ENCODE results near the gene GPAM. TPM values are rescaled to one million over a fixed set of nuclear protein-coding genes. Genes with fewer than 3 reads are reported as not detected.

The GPAM gene
- total RNA-seq, 4 donors from 2014 or later = 2.4 to 4.4 (median 4.1) TPM

DNA sequence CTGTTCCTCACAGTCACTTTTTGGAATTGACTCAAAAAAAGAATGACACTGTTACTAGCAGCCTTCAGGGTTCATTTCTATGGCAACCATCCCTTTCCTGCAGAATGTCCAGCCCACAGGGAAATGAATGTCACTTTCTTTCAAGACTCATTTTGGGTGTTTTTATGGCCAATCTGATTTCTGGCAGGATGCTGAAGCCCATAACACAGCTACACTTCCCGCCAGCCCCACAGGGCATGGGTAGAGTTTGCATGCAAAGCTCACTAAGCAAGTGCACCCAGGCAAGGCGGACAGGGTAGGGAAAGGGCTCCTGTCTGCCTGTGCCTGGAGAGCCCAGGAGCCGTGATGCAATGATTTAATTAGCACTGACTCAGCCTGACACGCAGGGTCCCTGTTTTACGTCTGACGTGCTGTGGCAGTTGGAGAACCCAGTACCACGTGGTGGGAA lies 26.1 kb upstream of the GPAM start:
- 58 to 63% methylated on average over 6 of the region's 7 CpGs for WGBS, 2 donors

DNA sequence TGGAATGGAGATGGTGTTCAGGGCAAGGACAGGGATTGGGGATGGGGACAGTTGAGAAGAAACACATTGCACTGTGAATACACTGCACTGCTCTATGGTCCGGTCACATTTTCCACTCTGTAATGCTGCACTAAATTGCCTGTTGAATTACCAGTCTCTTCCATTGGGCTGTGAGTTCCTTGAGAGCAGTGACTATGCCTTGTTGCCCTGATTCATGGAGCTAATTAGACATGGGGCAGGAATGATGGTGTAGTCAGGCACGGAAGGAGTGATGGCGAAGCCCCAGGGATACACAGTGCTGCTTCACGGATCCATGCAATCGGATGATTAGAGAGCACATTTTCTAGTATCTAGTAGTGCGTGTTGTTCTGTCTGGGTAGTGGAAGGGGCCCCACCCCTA lies 25.4 kb upstream of the GPAM start:
- Histone ChIP-seq H3K4me1 (no peaks in the 10 kb centered on the region), H3K9me3 (no peaks in the 10 kb centered on the region), H3K36me3 (no peaks in the 10 kb centered on the region), H3K4me3 (no peak overlapping the region), H3K27ac (no peak overlapping the region), H3K27me3 (peaks cover 0 to 4% (median 0%) of the 10 kb centered on the region in 4 donors)
- no peak for DNase-seq
- 92 to 94% methylated on average over 1 to 5 of the region's 6 CpGs for WGBS, 2 donors
- intact Hi-C loops (cut with DNase I) = no loop called here
- TF ChIP-seq, protein P1, sequence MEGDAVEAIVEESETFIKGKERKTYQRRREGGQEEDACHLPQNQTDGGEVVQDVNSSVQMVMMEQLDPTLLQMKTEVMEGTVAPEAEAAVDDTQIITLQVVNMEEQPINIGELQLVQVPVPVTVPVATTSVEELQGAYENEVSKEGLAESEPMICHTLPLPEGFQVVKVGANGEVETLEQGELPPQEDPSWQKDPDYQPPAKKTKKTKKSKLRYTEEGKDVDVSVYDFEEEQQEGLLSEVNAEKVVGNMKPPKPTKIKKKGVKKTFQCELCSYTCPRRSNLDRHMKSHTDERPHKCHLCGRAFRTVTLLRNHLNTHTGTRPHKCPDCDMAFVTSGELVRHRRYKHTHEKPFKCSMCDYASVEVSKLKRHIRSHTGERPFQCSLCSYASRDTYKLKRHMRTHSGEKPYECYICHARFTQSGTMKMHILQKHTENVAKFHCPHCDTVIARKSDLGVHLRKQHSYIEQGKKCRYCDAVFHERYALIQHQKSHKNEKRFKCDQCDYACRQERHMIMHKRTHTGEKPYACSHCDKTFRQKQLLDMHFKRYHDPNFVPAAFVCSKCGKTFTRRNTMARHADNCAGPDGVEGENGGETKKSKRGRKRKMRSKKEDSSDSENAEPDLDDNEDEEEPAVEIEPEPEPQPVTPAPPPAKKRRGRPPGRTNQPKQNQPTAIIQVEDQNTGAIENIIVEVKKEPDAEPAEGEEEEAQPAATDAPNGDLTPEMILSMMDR (IDR thresholded peaks at IDR 0.05) = no peak
- TF ChIP-seq POLR2A (IDR thresholded peaks at IDR 0.05) = no peak

More for the DNA sequence above, 26.1 kb upstream of the GPAM start:
- DNase-seq = no peak
- no peak overlapping the region for H3K4me3 ChIP-seq
- H3K27me3 ChIP-seq = peaks cover 0 to 4% (median 0%) of the 10 kb centered on the region in 4 donors
- H3K36me3 ChIP-seq = no peaks in the 10 kb centered on the region
- H3K27ac ChIP-seq = no peak overlapping the region
- H3K4me1 ChIP-seq = no peaks in the 10 kb centered on the region
- no peaks in the 10 kb centered on the region for H3K9me3 ChIP-seq
- intact Hi-C loops (cut with DNase I) = no loop called here
- TF ChIP-seq, protein P1 (IDR thresholded peaks at IDR 0.05) = no peak
- no peak for TF ChIP-seq POLR2A (IDR thresholded peaks at IDR 0.05)

DNA sequence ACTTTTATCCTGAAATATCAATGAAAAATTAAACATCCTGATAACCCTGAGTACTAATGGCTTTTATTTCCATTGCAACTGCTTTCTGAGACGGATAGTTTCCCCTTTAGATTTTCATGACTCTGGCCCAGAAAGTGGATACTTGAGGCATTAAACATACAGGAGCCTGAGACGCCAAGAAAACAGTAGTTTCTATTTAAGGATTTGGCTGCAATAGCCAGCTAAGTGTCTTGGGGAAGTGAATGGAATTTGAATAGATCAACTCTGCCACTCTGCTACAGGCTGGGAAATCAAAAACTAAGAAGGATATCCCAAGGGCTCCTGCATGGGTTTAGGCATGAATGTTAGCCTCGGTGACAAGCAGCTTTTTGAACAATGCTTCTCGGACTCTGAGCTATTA lies 24.7 kb upstream of the GPAM start:
- H3K4me3 ChIP-seq = no peak overlapping the region

DNA sequence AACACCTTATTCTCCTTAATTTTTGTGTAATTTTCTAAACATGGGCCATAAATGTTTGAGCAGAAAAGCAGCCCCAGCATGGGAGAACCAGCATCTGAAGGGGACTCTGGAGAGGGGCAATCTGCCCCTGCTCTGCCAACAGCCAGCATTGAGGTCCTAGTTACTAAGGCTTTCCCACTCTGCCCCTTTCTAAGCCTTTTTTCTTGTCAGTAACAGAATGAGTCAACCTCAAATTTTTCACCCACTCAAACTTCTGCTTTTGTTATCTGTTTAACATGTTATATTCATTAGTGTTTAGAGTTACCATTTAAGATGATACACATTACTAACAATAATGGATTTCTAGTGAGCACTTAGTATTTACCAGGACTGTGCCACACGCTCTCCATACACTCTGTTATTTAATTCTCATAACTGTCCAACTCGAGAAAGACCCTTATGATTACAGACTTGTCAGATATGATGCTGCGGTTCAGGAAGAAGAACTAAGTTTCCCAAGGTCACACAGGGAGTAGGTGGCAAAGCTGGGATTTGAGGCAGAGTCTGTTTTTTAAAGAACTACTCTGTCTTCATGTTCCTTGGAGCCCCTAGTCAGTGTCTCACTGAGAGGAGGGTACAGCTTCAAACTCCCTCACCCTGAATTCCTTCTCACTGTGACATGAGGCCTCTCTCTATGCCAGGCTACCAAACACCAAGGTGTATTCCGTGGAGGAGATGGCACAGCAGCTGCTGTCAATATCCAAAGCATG lies 19.9 kb upstream of the GPAM start:
- Histone ChIP-seq H3K27me3 (no peaks in the 10 kb centered on the region), H3K36me3 (no peaks in the 10 kb centered on the region), H3K27ac (no peak overlapping the region), H3K4me1 (no peaks in the 10 kb centered on the region), H3K4me3 (no peak overlapping the region), H3K9me3 (no peaks in the 10 kb centered on the region)
- 64 to 72% methylated on average over 4 of the region's 4 CpGs for WGBS, 2 donors
- TF ChIP-seq, protein P1 (IDR thresholded peaks at IDR 0.05) = no peak
- TF ChIP-seq POLR2A (IDR thresholded peaks at IDR 0.05) = no peak
- intact Hi-C loops (cut with DNase I) = no loop called here
- no peak for DNase-seq

More for the DNA sequence above, 24.7 kb upstream of the GPAM start:
- no peak for DNase-seq
- H3K9me3 ChIP-seq = no peaks in the 10 kb centered on the region
- WGBS, 2 donors = 35 to 43% methylated on average over 4 of the region's 4 CpGs
- TF ChIP-seq POLR2A (IDR thresholded peaks at IDR 0.05) = no peak
- TF ChIP-seq, protein P1 (IDR thresholded peaks at IDR 0.05) = no peak
- peaks cover 0 to 4% (median 0%) of the 10 kb centered on the region in 4 donors for H3K27me3 ChIP-seq
- no peak overlapping the region for H3K27ac ChIP-seq
- intact Hi-C loops (cut with DNase I) = no loop called here
- H3K36me3 ChIP-seq = no peaks in the 10 kb centered on the region
- H3K4me1 ChIP-seq = no peaks in the 10 kb centered on the region

DNA sequence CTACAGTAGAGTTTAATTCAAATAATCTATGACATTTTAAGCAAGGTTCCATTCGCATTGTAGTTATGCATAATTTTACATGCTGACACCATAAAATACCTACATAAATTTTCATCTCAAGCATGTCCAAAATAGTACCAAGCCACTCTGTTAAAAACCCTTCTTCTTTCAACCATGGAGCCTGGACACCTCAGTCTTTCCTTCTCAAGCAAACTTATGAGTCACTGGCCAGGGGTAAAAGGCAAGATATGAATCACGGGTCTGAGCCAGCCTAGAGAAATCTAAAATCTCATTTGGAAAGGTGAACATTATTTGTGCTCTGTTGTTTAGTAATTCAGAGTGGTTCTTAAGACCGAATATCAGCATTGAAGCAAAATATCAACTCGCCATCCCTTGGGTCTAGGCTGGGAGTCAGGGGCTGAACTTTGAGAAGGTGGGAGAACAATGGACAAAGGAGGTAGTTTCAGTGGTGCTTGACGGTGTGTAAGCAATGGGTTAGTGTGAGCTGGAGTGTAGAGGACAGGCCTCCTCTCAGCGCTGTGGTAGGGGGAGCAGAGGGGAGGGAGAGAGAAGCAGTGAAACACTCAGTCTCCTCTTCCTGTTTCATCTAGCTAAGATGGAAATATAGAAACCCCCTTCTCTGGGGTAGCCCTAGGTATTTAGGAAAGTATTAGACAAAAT lies 19.1 kb upstream of the GPAM start:
- Histone ChIP-seq H3K36me3 (no peaks in the 10 kb centered on the region), H3K27me3 (no peaks in the 10 kb centered on the region), H3K4me3 (no peak overlapping the region), H3K27ac (no peak overlapping the region), H3K9me3 (no peaks in the 10 kb centered on the region), H3K4me1 (no peaks in the 10 kb centered on the region)
- intact Hi-C loops (cut with DNase I) = no loop called here
- 62 to 65% methylated on average over 6 of the region's 6 CpGs for WGBS, 2 donors
- TF ChIP-seq, protein P1 (IDR thresholded peaks at IDR 0.05) = no peak
- no peak for TF ChIP-seq POLR2A (IDR thresholded peaks at IDR 0.05)
- no peak for DNase-seq

Data from esophagus squamous epithelium (tissue), 5 donors.